ENCODE measurements around the gene ZNF462.

DNA sequence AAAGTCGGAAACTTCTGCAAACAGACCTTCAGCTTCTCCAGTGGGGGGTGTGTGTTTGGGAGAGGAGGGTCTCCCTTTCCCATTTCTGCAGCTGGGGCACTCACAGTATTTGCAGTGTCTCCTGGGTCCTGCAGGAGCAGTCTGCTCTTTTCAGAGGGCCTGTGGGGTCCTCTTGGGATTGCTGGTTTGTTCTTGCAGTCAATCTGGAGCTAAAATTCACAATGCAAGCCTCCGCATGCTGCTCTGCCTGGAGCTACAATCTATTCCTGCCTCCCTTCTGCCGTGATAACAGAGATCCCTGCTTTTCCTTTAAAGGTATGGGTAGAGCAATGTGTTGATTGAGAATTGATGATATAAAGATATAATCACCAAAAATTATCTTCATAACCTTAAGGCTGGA lies 43.2 kb downstream of the ZNF462 start:
- TF ChIP-seq, protein P1, sequence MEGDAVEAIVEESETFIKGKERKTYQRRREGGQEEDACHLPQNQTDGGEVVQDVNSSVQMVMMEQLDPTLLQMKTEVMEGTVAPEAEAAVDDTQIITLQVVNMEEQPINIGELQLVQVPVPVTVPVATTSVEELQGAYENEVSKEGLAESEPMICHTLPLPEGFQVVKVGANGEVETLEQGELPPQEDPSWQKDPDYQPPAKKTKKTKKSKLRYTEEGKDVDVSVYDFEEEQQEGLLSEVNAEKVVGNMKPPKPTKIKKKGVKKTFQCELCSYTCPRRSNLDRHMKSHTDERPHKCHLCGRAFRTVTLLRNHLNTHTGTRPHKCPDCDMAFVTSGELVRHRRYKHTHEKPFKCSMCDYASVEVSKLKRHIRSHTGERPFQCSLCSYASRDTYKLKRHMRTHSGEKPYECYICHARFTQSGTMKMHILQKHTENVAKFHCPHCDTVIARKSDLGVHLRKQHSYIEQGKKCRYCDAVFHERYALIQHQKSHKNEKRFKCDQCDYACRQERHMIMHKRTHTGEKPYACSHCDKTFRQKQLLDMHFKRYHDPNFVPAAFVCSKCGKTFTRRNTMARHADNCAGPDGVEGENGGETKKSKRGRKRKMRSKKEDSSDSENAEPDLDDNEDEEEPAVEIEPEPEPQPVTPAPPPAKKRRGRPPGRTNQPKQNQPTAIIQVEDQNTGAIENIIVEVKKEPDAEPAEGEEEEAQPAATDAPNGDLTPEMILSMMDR (IDR thresholded peaks at IDR 0.05): no peak
- TF ChIP-seq POLR2A (IDR thresholded peaks at IDR 0.05): no peak
- no peak for TF ChIP-seq POLR2AphosphoS5 (IDR thresholded peaks at IDR 0.05)
